ENCODE data around the gene MAPK7.

GRCh38 chr17:19330271-19330670 lies 48.0 kb upstream of the MAPK7 start:
- TF ChIP-seq POLR2AphosphoS5 (IDR thresholded peaks at IDR 0.05; ENCODE audit: low read depth, low read length): no peak
- TF ChIP-seq POLR2A (IDR thresholded peaks at IDR 0.05; ENCODE audit: low read depth, low read length): no peak
- no peak for TF ChIP-seq TAF1 (IDR thresholded peaks at IDR 0.05; ENCODE audit: low read depth, low read length)
- no peak for TF ChIP-seq PAX5 (IDR thresholded peaks at IDR 0.05; ENCODE audit: insufficient read depth, low read length, severe bottlenecking)

Data from GM12891 (cell line).